ENCODE data around the gene NRG3. TPM values are rescaled to one million over a fixed set of nuclear protein-coding genes. Genes with fewer than 3 reads are reported as not detected.

NRG3 gene
- total RNA-seq, 2 experiments from 2014 or later, result not detected

DNA sequence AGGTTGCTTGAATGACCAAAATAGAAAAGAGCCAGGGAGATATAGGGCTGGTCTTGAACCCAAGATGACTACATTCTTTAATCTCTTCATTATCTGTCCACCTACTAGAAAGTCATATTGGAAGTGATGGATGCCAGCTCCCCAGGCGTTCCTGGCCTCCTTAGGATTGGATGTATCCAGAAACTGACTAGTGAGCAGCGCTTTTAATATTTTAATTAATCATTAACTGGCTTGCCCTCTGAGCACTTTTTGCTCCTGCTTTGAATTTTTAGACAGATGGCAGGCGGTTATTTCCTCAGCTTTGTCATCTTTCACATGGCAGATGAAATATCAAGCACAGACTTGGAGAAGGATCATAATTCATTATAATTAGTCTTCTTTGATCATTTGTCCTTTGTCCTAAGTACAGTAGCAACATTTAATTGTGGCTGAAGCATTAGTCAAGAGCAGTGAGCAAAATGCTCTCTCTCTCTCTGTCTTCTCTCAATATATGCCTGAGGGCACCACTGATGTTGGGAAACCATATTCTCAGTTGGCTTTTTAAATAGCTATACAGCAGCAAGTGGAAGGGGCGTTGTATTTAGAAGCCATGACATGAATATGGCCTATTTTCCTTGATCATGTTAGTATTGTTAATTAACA lies 588.0 kb downstream of the NRG3 start:
- peaks cover 0 to 11% of the 10 kb centered on the region in 2 experiments for H3K9me3 ChIP-seq (ENCODE audit: control insufficient read depth in 1 of 2, insufficient read depth in 1 of 2, low read length in 2 of 2)
- ChIA-PET POLR2A (no interaction called here), CTCF (no interaction called here)
- H3K4me1 ChIP-seq (ENCODE audit: insufficient read depth, low read length), result no peaks in the 10 kb centered on the region
- TF ChIP-seq, protein P1, sequence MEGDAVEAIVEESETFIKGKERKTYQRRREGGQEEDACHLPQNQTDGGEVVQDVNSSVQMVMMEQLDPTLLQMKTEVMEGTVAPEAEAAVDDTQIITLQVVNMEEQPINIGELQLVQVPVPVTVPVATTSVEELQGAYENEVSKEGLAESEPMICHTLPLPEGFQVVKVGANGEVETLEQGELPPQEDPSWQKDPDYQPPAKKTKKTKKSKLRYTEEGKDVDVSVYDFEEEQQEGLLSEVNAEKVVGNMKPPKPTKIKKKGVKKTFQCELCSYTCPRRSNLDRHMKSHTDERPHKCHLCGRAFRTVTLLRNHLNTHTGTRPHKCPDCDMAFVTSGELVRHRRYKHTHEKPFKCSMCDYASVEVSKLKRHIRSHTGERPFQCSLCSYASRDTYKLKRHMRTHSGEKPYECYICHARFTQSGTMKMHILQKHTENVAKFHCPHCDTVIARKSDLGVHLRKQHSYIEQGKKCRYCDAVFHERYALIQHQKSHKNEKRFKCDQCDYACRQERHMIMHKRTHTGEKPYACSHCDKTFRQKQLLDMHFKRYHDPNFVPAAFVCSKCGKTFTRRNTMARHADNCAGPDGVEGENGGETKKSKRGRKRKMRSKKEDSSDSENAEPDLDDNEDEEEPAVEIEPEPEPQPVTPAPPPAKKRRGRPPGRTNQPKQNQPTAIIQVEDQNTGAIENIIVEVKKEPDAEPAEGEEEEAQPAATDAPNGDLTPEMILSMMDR (IDR thresholded peaks at IDR 0.05), result no peak
- H3K4me1 Mint-ChIP-seq (ENCODE audit: low read depth), result no peaks in the 10 kb centered on the region
- no peak overlapping the region for H3K4me3 ChIP-seq (ENCODE audit: low read length)
- peaks cover 10% of the 10 kb centered on the region for H3K9me3 Mint-ChIP-seq
- ATAC-seq (ENCODE audit: poor library complexity), result no peak
- DNase-seq, result no peak
- intact Hi-C loops (cut with DNase I, micrococcal nuclease), result no loop called here
- no peak overlapping the region for H3K4me3 Mint-ChIP-seq
- no peak overlapping the region for H3K27ac Mint-ChIP-seq
- no peak overlapping the region for H3K27ac ChIP-seq (ENCODE audit: low read depth in 1 of 2, low read length in 2 of 2)
- H3K36me3 Mint-ChIP-seq (ENCODE audit: low read depth), result no peaks in the 10 kb centered on the region
- no peaks in the 10 kb centered on the region for H3K27me3 ChIP-seq (ENCODE audit: control insufficient read depth in 1 of 2, insufficient read depth in 2 of 2, low read length in 2 of 2)
- no peaks in the 10 kb centered on the region for H3K27me3 Mint-ChIP-seq
- H3K36me3 ChIP-seq (ENCODE audit: insufficient read depth, low read length), result no peaks in the 10 kb centered on the region

DNA sequence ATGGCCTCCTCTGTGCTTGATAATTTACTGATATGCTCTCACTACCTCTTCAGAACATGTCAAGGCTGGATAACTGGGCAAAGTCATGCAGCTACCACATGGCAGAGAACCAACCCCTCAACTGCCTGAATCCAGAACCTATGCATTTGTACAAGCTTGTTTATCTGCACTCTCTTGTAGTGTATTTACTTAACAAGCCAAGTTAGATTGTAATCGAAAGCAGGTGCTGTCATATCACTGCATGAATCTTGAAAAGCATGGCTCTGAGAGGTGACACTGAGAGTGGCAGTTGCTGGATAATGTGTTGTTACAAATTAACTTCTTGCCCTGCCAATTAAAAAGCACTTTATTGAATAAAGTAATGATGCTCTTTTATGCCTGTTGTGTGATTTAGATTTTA lies 588.6 kb downstream of the NRG3 start:
- Histone ChIP-seq H3K9me3 (ENCODE audit: control insufficient read depth in 1 of 2, insufficient read depth in 1 of 2, low read length in 2 of 2) (peaks cover 0 to 11% of the 10 kb centered on the region in 2 experiments), H3K27ac (ENCODE audit: low read depth in 1 of 2, low read length in 2 of 2) (no peak overlapping the region), H3K4me3 (ENCODE audit: low read length) (no peak overlapping the region), H3K4me1 (ENCODE audit: insufficient read depth, low read length) (no peaks in the 10 kb centered on the region), H3K27me3 (ENCODE audit: control insufficient read depth in 1 of 2, insufficient read depth in 2 of 2, low read length in 2 of 2) (no peaks in the 10 kb centered on the region), H3K36me3 (ENCODE audit: insufficient read depth, low read length) (no peaks in the 10 kb centered on the region)
- peaks cover 9% of the 10 kb centered on the region for H3K9me3 Mint-ChIP-seq
- H3K27me3 Mint-ChIP-seq, result no peaks in the 10 kb centered on the region
- H3K36me3 Mint-ChIP-seq (ENCODE audit: low read depth), result no peaks in the 10 kb centered on the region
- intact Hi-C loops (cut with DNase I, micrococcal nuclease), result no loop called here
- no peak for DNase-seq
- no peak overlapping the region for H3K27ac Mint-ChIP-seq
- no peak for ATAC-seq (ENCODE audit: poor library complexity)
- ChIA-PET POLR2A (no interaction called here), CTCF (no interaction called here)
- H3K4me3 Mint-ChIP-seq, result no peak overlapping the region
- no peaks in the 10 kb centered on the region for H3K4me1 Mint-ChIP-seq (ENCODE audit: low read depth)
- TF ChIP-seq, protein P1 (IDR thresholded peaks at IDR 0.05), result no peak

DNA sequence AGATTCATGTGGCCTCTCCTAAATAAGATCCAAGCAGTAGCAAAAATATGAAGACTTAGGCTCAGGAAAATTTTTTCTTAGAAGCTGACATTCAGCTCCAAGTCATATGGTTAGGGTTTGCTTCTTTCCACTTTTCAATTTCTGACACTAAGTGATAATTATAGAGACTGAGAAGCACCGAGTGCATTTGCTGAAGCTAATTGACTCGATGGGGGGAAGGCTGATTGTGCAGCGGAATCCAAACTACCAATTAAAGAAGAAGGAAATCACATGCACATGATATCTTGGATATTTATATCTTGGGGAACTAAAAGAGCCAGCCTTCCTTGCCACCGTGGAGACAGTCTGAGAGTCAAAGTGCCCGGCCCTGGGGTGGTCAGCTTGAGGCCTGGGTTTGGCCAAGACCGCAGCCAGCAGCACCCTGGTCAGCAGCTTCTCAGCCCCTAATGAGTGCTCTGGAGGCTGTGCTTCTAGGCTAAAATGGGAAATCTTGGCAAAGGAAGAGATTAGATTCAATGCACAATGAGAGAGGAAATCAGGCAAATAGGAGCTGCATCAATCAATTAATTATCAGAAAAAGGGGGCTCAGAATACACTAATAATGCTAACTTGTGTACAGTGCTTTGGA lies 589.3 kb downstream of the NRG3 start:
- no peaks in the 10 kb centered on the region for H3K4me1 ChIP-seq (ENCODE audit: insufficient read depth, low read length)
- peaks cover 9% of the 10 kb centered on the region for H3K9me3 Mint-ChIP-seq
- no peaks in the 10 kb centered on the region for H3K27me3 ChIP-seq (ENCODE audit: control insufficient read depth in 1 of 2, insufficient read depth in 2 of 2, low read length in 2 of 2)
- no peak overlapping the region for H3K27ac ChIP-seq (ENCODE audit: low read depth in 1 of 2, low read length in 2 of 2)
- no peak overlapping the region for H3K27ac Mint-ChIP-seq
- peaks cover 0 to 11% of the 10 kb centered on the region in 2 experiments for H3K9me3 ChIP-seq (ENCODE audit: control insufficient read depth in 1 of 2, insufficient read depth in 1 of 2, low read length in 2 of 2)
- intact Hi-C loops (cut with DNase I, micrococcal nuclease), result no loop called here
- H3K4me3 ChIP-seq (ENCODE audit: low read length), result no peak overlapping the region
- no peaks in the 10 kb centered on the region for H3K36me3 ChIP-seq (ENCODE audit: insufficient read depth, low read length)
- POLR2A ChIA-PET, result no interaction called here
- DNase-seq (no peak), ATAC-seq (ENCODE audit: poor library complexity) (no peak)
- no peaks in the 10 kb centered on the region for H3K27me3 Mint-ChIP-seq
- CTCF ChIA-PET, result no interaction called here
- H3K4me3 Mint-ChIP-seq, result no peak overlapping the region
- no peaks in the 10 kb centered on the region for H3K4me1 Mint-ChIP-seq (ENCODE audit: low read depth)
- TF ChIP-seq, protein P1 (IDR thresholded peaks at IDR 0.05), result no peak
- no peaks in the 10 kb centered on the region for H3K36me3 Mint-ChIP-seq (ENCODE audit: low read depth)
